SK-N-MC (cell line): ENCODE results near the gene PCDHB14.
"Not testable (repeated sequence)": the region's sequence is repeated elsewhere in the genome, so short reads cannot be mapped to it uniquely, and the experiment has no call there.

Experiments used
- DNase-seq: peaks from one replicate; pipeline ENCODE4 v3.0.0-alpha.2; 2011; ENCODE audit warnings: low read depth, low spot score
- H3K27ac ChIP-seq: fragments of 200-600 bp; sonication (generic); 2 replicates; pipeline ENCODE4 v1.5.1; 2016; ENCODE audit warnings: mixed run types
- H3K36me3 ChIP-seq: fragments of 200-600 bp; sonication (generic); 2 replicates; pipeline ENCODE4 v1.6.1; 2017; ENCODE audit warnings: antibody characterized with exemption, low read length, mixed read lengths; ENCODE audit not compliant: insufficient read depth
- H3K4me3 ChIP-seq: fragments of 200-600 bp; sonication (generic); 2 replicates; pipeline ENCODE4 v1.5.1; 2016
- H3K9ac ChIP-seq: fragments of 200-600 bp; sonication (generic); 2 replicates; pipeline ENCODE4 v1.8.0; 2017; ENCODE audit warnings: mixed run types, mixed read lengths; ENCODE audit not compliant: insufficient read length
- H3K9me3 ChIP-seq: fragments of 200-600 bp; sonication (generic); 2 replicates; pipeline ENCODE4 v1.6.1; 2017; ENCODE audit warnings: low read depth, mild to moderate bottlenecking, antibody characterized with exemption, low read length, moderate library complexity, mixed read lengths
- EZH2 ChIP-seq: fragments of 200-600 bp; sonication (generic); IDR thresholded peaks from one replicate; pipeline ENCODE4 v1.6.1; 2017; ENCODE audit warnings: antibody characterized with exemption
- FOXP2 ChIP-seq: optimal IDR thresholded peaks from 2 replicates; pipeline ENCODE3; 2011; ENCODE audit warnings: mild to moderate bottlenecking, moderate library complexity; ENCODE audit not compliant: insufficient read depth; ENCODE audit errors: extremely low read length, control extremely low read depth
- POLR2AphosphoS5 ChIP-seq: IDR thresholded peaks from 2 replicates; pipeline ENCODE4 v1.6.1; 2012; ENCODE audit warnings: mild to moderate bottlenecking, low read depth, low read length, borderline replicate concordance

Gene PCDHB14

GRCh38 chr5:141186897-141187512, 36.1 kb upstream of the PCDHB14 start, which contains the start of gene PCDHB9:
Gene PCDHB9, plus strand, starts transcription at chr5:141187161. Its CDS starts 158 bp downstream, at chr5:141187319.
- Histone ChIP-seq H3K27ac (no peak within 1 kb of the TSS), H3K9ac (peak within 1 kb of the TSS; percentile 66), H3K36me3 (no peaks in the 10 kb centered on the region), H3K4me3 (peak within 1 kb of the TSS; percentile 66), H3K9me3 (no peaks in the 10 kb centered on the region)
- DNase-seq = no peak
- no peak for TF ChIP-seq POLR2AphosphoS5
- no peak for TF ChIP-seq FOXP2
- TF ChIP-seq EZH2 = no peak

- not testable (repeated sequence) for H3K36me3 ChIP-seq, H3K27ac ChIP-seq, H3K9me3 ChIP-seq, DNase-seq, H3K9ac ChIP-seq, H3K4me3 ChIP-seq
These were observed 34.5 kb upstream of the PCDHB14 start for GRCh38 chr5:141188682-141189081.

GRCh38 chr5:141189131-141189530, 34.0 kb upstream of the PCDHB14 start:
- not testable (repeated sequence) for H3K4me3 ChIP-seq, H3K9me3 ChIP-seq, H3K9ac ChIP-seq, DNase-seq, H3K27ac ChIP-seq, H3K36me3 ChIP-seq

GRCh38 chr5:141192110-141192725, 30.9 kb upstream of the PCDHB14 start, which contains the start of gene PCDHB10:
Gene PCDHB10, plus strand, starts transcription at chr5:141192353. Its CDS starts 200 bp downstream, at chr5:141192553.
- Histone ChIP-seq H3K4me3 (no peak within 1 kb of the TSS), H3K9me3 (no peaks in the 10 kb centered on the region; the same call in 1 of the 2 replicates)
- no peak for DNase-seq

GRCh38 chr5:141194332-141194731, 28.8 kb upstream of the PCDHB14 start:
- not testable (repeated sequence) for H3K9me3 ChIP-seq, H3K27ac ChIP-seq, DNase-seq, H3K4me3 ChIP-seq, H3K9ac ChIP-seq, H3K36me3 ChIP-seq

More at GRCh38 chr5:141192110-141192725, 30.9 kb upstream of the PCDHB14 start, which contains the start of gene PCDHB10:
- H3K36me3 ChIP-seq = no peaks in the 10 kb centered on the region
- H3K27ac ChIP-seq = no peak within 1 kb of the TSS
- TF ChIP-seq FOXP2 (no peak), POLR2AphosphoS5 (no peak), EZH2 (no peak)
- H3K9ac ChIP-seq = no peak within 1 kb of the TSS

- no peak for TF ChIP-seq POLR2AphosphoS5
- H3K36me3 ChIP-seq = no peaks in the 10 kb centered on the region
- H3K4me3 ChIP-seq = no peak overlapping the region
- no peak overlapping the region for H3K9ac ChIP-seq
- no peaks in the 10 kb centered on the region; the same call in 1 of the 2 replicates for H3K9me3 ChIP-seq
- no peak overlapping the region for H3K27ac ChIP-seq
- no peak for DNase-seq
These were observed 26.8 kb upstream of the PCDHB14 start for GRCh38 chr5:141196363-141196762.

GRCh38 chr5:141199359-141200235, 23.5 kb upstream of the PCDHB14 start, which contains the start of gene PCDHB11:
Gene PCDHB11, plus strand, starts transcription at chr5:141199627. Its CDS starts 148 bp downstream, at chr5:141199775.
- peak within 1 kb of the TSS; percentile 84 for H3K9ac ChIP-seq
- H3K4me3 ChIP-seq = peak within 1 kb of the TSS; percentile 88
- DNase-seq = peak; percentile 75
- no peak within 1 kb of the TSS for H3K27ac ChIP-seq
- H3K36me3 ChIP-seq = no peaks in the 10 kb centered on the region
- TF ChIP-seq POLR2AphosphoS5 (peak; percentile 45; the same call in 1 of the 2 replicates), EZH2 (no peak)
- no peaks in the 10 kb centered on the region; the same call in 1 of the 2 replicates for H3K9me3 ChIP-seq

GRCh38 chr5:141201126-141201525, 22.0 kb upstream of the PCDHB14 start:
- H3K27ac ChIP-seq, DNase-seq, H3K9ac ChIP-seq, H3K9me3 ChIP-seq, H3K36me3 ChIP-seq, H3K4me3 ChIP-seq: not testable (repeated sequence)

GRCh38 chr5:141201646-141202045, 21.5 kb upstream of the PCDHB14 start:
- DNase-seq, H3K27ac ChIP-seq, H3K4me3 ChIP-seq, H3K9me3 ChIP-seq, H3K36me3 ChIP-seq, H3K9ac ChIP-seq: not testable (repeated sequence)
